Ascending aorta (tissue), 2 donors: ENCODE data around the gene NDUFAF8. TPM values are rescaled to one million over a fixed set of nuclear protein-coding genes. Genes with fewer than 3 reads are reported as not detected.

Source experiments
- DNase-seq, 2 donors: peaks; one replicate each; pipeline ENCODE4 v3.0.0-alpha.2; 2019; ENCODE audit warnings: low spot score in 2 of 2
- H3K27ac ChIP-seq, 2 donors: fragments of 200-600 bp; sonication (generic); one replicate each; pipeline ENCODE4 v1.5.1; 2016 to 2017; ENCODE audit warnings: mild to moderate bottlenecking in 1 of 2
- H3K27me3 ChIP-seq: fragments of 200-600 bp; sonication (generic); one replicate; pipeline ENCODE4 v1.5.1; 2017
- H3K36me3 ChIP-seq, 2 donors: fragments of 200-600 bp; sonication (generic); one replicate each; pipeline ENCODE4 v1.5.1; 2016
- H3K4me1 ChIP-seq, 2 donors: fragments of 200-600 bp; sonication (generic); one replicate each; pipeline ENCODE4 v1.5.1; 2016 to 2017; ENCODE audit warnings: mild to moderate bottlenecking in 1 of 2
- H3K4me3 ChIP-seq, 2 donors: fragments of 200-600 bp; sonication (generic); one replicate each; pipeline ENCODE4 v1.5.1; 2016 to 2017; ENCODE audit warnings: mild to moderate bottlenecking in 1 of 2
- H3K9me3 ChIP-seq, 2 donors: fragments of 200-600 bp; sonication (generic); one replicate each; pipeline ENCODE4 v1.5.1; 2016
- CTCF ChIP-seq, 3 experiments: fragments of 200-600 bp in 2 of 3; fragments of 450-650 bp in 1 of 3; sonication (generic) in 2 of 3; IDR thresholded peaks; one replicate each; pipeline ENCODE4 v1.5.1; 2016 to 2019; ENCODE audit warnings: antibody characterized with exemption in 3 of 3, mild to moderate bottlenecking in 1 of 3, moderate library complexity in 1 of 3
- intact Hi-C: fragments of 100-400 bp; cut with DNase I; formaldehyde crosslinking; loops from one replicate; pipeline ENCODE4 v1.15.1; 2023
- total RNA-seq: library from RNA; depleted of rRNA; stranded (reverse); fragments of >200 nt; gene quantifications from one replicate; pipeline ENCODE4 v1.1.0, GENCODE V29; 2016

Gene NDUFAF8
- total RNA-seq, 1 donor from 2014 or later = 6.5 TPM

- intact Hi-C loops = loop anchor here (1.0 kb wide), 1 partner anchor 98 kb away; no protein-coding TSS in a partner anchor
- peaks cover 0 to 4% of the 10 kb centered on the region in 2 donors for H3K36me3 ChIP-seq
- H3K4me1 ChIP-seq = peaks cover 6 to 23% of the 10 kb centered on the region in 2 donors
- no peak overlapping the region for H3K27ac ChIP-seq
- no peak for DNase-seq
- no peak for TF ChIP-seq CTCF (IDR thresholded peaks at IDR 0.05)
- H3K9me3 ChIP-seq = no peaks in the 10 kb centered on the region
- H3K27me3 ChIP-seq = no peaks in the 10 kb centered on the region
- peak overlapping the region in 1 of 2 donors; percentile 95 for H3K4me3 ChIP-seq
Observed at GRCh38 chr17:81240761-81241160, 1.6 kb downstream of the NDUFAF8 start.

DNA sequence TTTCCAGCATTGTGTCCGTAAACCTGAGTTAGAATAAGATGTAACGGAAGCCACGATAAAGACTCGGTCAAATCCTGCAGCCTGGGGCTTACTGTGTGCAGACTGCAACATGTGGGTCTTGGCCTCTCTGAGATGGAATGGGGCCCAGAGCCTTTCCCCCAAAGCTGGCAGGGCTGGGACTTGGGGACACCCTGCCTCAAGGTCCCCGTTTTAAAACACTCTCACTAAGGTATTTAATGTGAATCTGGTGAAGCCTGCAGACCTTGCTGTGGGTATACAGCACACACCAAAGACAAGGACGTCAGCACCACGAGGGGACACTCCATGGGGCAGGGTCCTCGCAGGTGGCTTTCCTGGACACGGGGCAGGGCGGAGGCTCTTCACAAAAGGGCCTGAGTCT is 2.1 kb downstream of the NDUFAF8 start:
- intact Hi-C loops = loop anchor here (1.0 kb wide), 1 partner anchor 99 kb away; no protein-coding TSS in a partner anchor
- no peak overlapping the region for H3K27ac ChIP-seq
- no peaks in the 10 kb centered on the region for H3K9me3 ChIP-seq
- DNase-seq = no peak
- TF ChIP-seq CTCF (IDR thresholded peaks at IDR 0.05) = no peak
- no peaks in the 10 kb centered on the region for H3K27me3 ChIP-seq
- peaks cover 6 to 23% of the 10 kb centered on the region in 2 donors for H3K4me1 ChIP-seq
- H3K36me3 ChIP-seq = peaks cover 0 to 4% of the 10 kb centered on the region in 2 donors
- no peak overlapping the region for H3K4me3 ChIP-seq

DNA sequence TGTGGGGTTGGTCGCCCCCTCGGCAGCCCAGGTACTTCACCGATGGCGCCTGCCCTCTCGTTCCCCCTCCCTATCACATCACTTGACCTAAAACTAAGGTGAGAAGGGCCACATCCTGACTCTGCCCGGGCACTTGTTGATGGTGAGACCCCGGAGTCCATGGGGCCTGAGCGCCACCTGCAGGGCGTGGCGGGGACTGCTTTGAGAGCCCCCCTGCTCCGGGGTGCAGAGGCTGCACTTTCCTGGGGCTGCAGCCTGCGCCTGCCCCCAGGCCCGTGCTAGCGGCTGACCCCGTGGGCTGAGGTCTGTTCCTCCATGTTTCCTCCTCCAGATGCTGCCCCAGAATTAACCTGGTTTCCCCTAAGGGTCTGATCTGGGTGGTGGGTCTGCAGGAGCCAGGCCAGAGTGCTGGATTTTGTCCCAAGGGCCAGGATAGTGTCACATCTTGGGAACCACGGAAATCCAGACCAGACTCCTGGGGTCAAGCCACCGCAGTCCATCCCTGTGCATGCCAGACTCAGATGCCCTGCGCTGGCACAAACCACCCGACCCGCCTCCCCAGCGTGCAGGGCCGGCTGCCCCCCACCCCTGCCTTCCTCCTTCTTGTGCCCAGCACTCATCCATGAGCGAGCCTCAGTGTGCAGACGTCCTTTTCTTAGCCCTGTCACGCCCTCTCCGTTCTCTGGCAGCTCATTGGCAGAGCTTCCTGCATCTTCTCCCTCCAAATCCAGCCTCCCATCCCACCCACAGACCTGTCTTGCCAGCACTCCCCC is 2.7 kb downstream of the NDUFAF8 start:
- H3K27ac ChIP-seq = no peak overlapping the region
- peaks cover 6 to 20% of the 10 kb centered on the region in 2 donors for H3K4me1 ChIP-seq
- H3K9me3 ChIP-seq = no peaks in the 10 kb centered on the region
- TF ChIP-seq CTCF (IDR thresholded peaks at IDR 0.05) = peak; percentile 66 to 81 (median 77)
- peak in 1 of 2 donors; percentile 77 for DNase-seq
- peaks cover 0 to 4% of the 10 kb centered on the region in 2 donors for H3K36me3 ChIP-seq
- no peak overlapping the region for H3K4me3 ChIP-seq
- H3K27me3 ChIP-seq = no peaks in the 10 kb centered on the region
- intact Hi-C loops = loop anchor here (1.0 kb wide), 1 partner anchor 100 kb away; no protein-coding TSS in a partner anchor

DNA sequence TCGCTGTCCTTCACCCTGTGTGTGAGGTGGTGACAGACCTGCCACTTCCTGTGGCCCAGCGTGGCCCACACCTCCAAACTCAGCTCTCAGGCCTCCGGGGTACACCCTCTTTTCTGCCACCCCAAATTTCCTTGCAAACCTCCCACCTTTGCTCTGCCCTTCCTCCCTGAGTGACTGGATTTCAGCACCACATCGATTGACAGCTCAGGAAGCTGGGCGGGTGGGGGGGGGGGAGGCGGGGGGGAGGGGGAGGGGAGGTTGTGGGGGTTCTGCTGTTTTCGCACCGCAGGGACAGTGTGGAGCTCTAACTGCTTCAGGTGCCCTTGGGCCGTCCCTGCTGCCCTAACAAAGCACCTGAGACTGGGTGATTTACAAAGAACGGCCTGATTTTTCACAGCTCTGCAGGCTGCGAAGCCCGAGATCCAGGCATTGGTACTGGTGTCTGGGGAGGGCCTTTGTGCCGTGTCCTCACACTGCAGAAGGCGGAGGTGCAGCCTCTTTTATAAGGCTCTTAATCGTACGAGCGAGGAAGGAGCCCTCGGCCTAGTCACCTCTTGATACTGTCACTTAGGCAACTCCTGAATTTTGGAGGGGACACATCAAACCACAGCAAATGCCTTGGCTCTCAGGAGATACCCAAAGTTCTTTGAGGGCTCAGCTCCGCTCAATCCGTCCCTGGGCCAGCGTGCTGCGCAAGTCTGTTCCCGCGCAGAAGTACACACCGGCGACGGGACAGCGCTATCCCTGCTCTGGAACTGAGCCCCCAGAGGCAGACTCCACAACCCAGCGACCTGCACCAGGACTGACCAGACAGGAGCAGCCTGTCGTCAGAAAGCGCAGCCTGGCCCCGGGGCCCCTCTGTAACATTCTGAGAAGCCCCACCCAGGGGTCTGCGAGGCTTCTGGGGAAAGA is 3.6 kb downstream of the NDUFAF8 start:
- Histone ChIP-seq H3K4me1 (peaks cover 6 to 13% of the 10 kb centered on the region in 2 donors), H3K27ac (no peak overlapping the region), H3K36me3 (peaks cover 0 to 4% of the 10 kb centered on the region in 2 donors), H3K27me3 (no peaks in the 10 kb centered on the region), H3K9me3 (no peaks in the 10 kb centered on the region), H3K4me3 (no peak overlapping the region)
- intact Hi-C loops = no loop called here
- no peak for DNase-seq
- no peak for TF ChIP-seq CTCF (IDR thresholded peaks at IDR 0.05)

GRCh38 chr17:81243333-81243664 is 4.2 kb downstream of the NDUFAF8 start:
- TF ChIP-seq CTCF (IDR thresholded peaks at IDR 0.05) = no peak
- intact Hi-C loops = no loop called here
- Histone ChIP-seq H3K4me1 (peaks cover 6 to 9% of the 10 kb centered on the region in 2 donors), H3K27me3 (no peaks in the 10 kb centered on the region), H3K27ac (no peak overlapping the region), H3K36me3 (peaks cover 0 to 4% of the 10 kb centered on the region in 2 donors), H3K9me3 (no peaks in the 10 kb centered on the region), H3K4me3 (no peak overlapping the region)
- no peak for DNase-seq
